CD4-positive, alpha-beta T cell treated with Interleukin-4 for 4 hours (primary cell): ENCODE data around the gene SLC25A38.

Source experiments
- DNase-seq: peaks from one replicate; pipeline ENCODE4 v3.0.0-alpha.2; 2020

The SLC25A38 gene

GRCh38 chr3:39438880-39439279 is 55.7 kb downstream of the SLC25A38 start:
- no peak for DNase-seq

GRCh38 chr3:39440316-39440715 is 57.1 kb downstream of the SLC25A38 start:
- DNase-seq = no peak

- no peak for DNase-seq
Observed at GRCh38 chr3:39443530-39443929, 60.4 kb downstream of the SLC25A38 start.

- DNase-seq = no peak
Observed at GRCh38 chr3:39445927-39446326, 62.8 kb downstream of the SLC25A38 start.

GRCh38 chr3:39446444-39446843 is 63.3 kb downstream of the SLC25A38 start:
- DNase-seq = no peak
